Caco-2 (cell line): ENCODE measurements around the gene PAFAH1B2. TPM values are rescaled to one million over a fixed set of nuclear protein-coding genes. Genes with fewer than 3 reads are reported as not detected.

Experiments used
- BruUV-seq: library from RNA; stranded (reverse); fragments of 400-500 nt; replicated peaks from 2 replicates; lab custom pipeline; 2021; lab: Mats Ljungman, UMichigan
- CTCF ChIA-PET: fragments of 300-600 bp; sonication (Branson Sonifier 250); formaldehyde crosslinking; loops from one replicate; lab custom pipeline; 2022; ENCODE audit warnings: antibody characterized with exemption; lab: Charles Lee
- POLR2A ChIA-PET: fragments of 300-600 bp; sonication (Branson Sonifier 250); formaldehyde crosslinking; loops from one replicate; lab custom pipeline; 2022; ENCODE audit warnings: antibody characterized with exemption; lab: Charles Lee
- DNase-seq, 2 experiments: peaks; one replicate each; pipeline versions ENCODE4 v3.0.0 to v3.0.0-alpha.2; 2020 to 2022
- H3K27me3 ChIP-seq: replicated peaks from 2 replicates; pipeline ENCODE4 v1.6.0; 2011; ENCODE audit warnings: low read length; ENCODE audit not compliant: control insufficient read depth, insufficient read depth
- H3K36me3 ChIP-seq: 2 replicates; pipeline ENCODE4 v1.5.1; 2011; ENCODE audit warnings: low read length; ENCODE audit not compliant: control insufficient read depth, insufficient read depth
- H3K4me1 ChIP-seq: fragments of 250-450 bp; sonication (Bioruptor Pico); 2 replicates; pipeline ENCODE4 v1.5.1; 2020; ENCODE audit warnings: mild to moderate bottlenecking
- H3K4me3 ChIP-seq: 2 replicates; pipeline ENCODE4 v1.5.1; 2011; ENCODE audit warnings: low read depth, mild to moderate bottlenecking, control low read depth, low read length
- H3K9me3 ChIP-seq: fragments of 250-450 bp; sonication (Bioruptor Pico); 2 replicates; pipeline ENCODE4 v1.5.1; 2020; ENCODE audit warnings: mild to moderate bottlenecking, moderate library complexity
- H3K27ac Mint-ChIP-seq: one replicate; pipeline ENCODE4 v1.8.0; 2022; ENCODE audit warnings: mixed read lengths; ENCODE audit not compliant: unreplicated experiment
- H3K27me3 Mint-ChIP-seq: one replicate; pipeline ENCODE4 v1.8.0; 2022; ENCODE audit warnings: mixed read lengths; ENCODE audit not compliant: insufficient read depth, unreplicated experiment
- H3K36me3 Mint-ChIP-seq: one replicate; pipeline ENCODE4 v1.8.0; 2022; ENCODE audit warnings: mild to moderate bottlenecking, mixed read lengths; ENCODE audit not compliant: insufficient read depth, unreplicated experiment
- H3K4me1 Mint-ChIP-seq: one replicate; pipeline ENCODE4 v1.8.0; 2022; ENCODE audit warnings: low read depth, mixed read lengths; ENCODE audit not compliant: unreplicated experiment
- H3K4me3 Mint-ChIP-seq: one replicate; pipeline ENCODE4 v1.8.0; 2022; ENCODE audit warnings: mild to moderate bottlenecking, moderate library complexity, mixed read lengths; ENCODE audit not compliant: unreplicated experiment
- H3K9me3 Mint-ChIP-seq: one replicate; pipeline ENCODE4 v1.8.0; 2022; ENCODE audit warnings: mixed read lengths; ENCODE audit not compliant: unreplicated experiment
- intact Hi-C: fragments of 100-400 bp; cut with micrococcal nuclease; formaldehyde crosslinking; loops from one replicate; pipeline ENCODE4 v1.10.0; 2022; ENCODE audit not compliant: unreplicated experiment
- total RNA-seq: library from RNA; stranded (reverse); gene quantifications from 2 replicates; pipeline ENCODE4 v1.2.3, GENCODE V29; 2022
- TF ChIP-seq, protein P1 (sequence below), 2 experiments: fragments of 200-600 bp in 1 of 2; IDR thresholded peaks; 1 replicate in 1 of 2; 2 replicates in 1 of 2; pipeline versions ENCODE4 v1.5.1 to v1.8.0; 2011 to 2022; ENCODE audit warnings: antibody characterized with exemption in 1 of 2, control low read depth in 1 of 2, inconsistent platforms in 1 of 2, low read depth in 1 of 2, low read length in 1 of 2, mild to moderate bottlenecking in 1 of 2, moderate library complexity in 1 of 2; ENCODE audit not compliant: insufficient read depth in 1 of 2, severe bottlenecking in 1 of 2, unreplicated experiment in 1 of 2

Gene PAFAH1B2
- total RNA-seq, 1 experiment from 2014 or later = 167 TPM

DNA sequence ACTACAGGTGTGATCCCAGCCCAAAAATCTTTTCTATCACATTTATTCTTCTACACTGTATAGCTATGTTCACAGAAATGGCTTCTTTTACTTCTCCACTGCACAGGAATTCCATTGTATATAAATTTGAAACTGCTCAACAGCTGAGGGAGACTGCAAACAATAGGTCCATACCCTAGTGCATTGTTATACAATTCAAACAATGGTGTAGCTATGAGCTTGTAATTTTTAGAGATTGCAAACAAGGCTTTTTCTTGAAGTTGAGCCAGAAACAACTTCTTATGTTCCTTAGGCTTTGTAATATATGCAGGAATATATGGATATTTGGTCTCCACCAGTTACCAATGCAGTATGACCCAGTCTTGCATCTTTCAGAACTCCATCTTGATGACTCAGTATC is 26.4 kb upstream of the PAFAH1B2 start:
- intact Hi-C loops = no loop called here
- H3K9me3 Mint-ChIP-seq = no peaks in the 10 kb centered on the region
- H3K27ac Mint-ChIP-seq = no peak overlapping the region
- Histone ChIP-seq H3K4me1 (no peaks in the 10 kb centered on the region), H3K27me3 (no peaks in the 10 kb centered on the region), H3K36me3 (no peaks in the 10 kb centered on the region), H3K4me3 (no peak overlapping the region), H3K9me3 (no peaks in the 10 kb centered on the region)
- ChIA-PET POLR2A (interaction anchor here (0.7 kb wide), 1 partner anchor 1724 kb away, joined by 4 read pairs; no protein-coding TSS in a partner anchor), CTCF (no interaction called here)
- H3K4me3 Mint-ChIP-seq = no peak overlapping the region
- TF ChIP-seq, protein P1, sequence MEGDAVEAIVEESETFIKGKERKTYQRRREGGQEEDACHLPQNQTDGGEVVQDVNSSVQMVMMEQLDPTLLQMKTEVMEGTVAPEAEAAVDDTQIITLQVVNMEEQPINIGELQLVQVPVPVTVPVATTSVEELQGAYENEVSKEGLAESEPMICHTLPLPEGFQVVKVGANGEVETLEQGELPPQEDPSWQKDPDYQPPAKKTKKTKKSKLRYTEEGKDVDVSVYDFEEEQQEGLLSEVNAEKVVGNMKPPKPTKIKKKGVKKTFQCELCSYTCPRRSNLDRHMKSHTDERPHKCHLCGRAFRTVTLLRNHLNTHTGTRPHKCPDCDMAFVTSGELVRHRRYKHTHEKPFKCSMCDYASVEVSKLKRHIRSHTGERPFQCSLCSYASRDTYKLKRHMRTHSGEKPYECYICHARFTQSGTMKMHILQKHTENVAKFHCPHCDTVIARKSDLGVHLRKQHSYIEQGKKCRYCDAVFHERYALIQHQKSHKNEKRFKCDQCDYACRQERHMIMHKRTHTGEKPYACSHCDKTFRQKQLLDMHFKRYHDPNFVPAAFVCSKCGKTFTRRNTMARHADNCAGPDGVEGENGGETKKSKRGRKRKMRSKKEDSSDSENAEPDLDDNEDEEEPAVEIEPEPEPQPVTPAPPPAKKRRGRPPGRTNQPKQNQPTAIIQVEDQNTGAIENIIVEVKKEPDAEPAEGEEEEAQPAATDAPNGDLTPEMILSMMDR (IDR thresholded peaks at IDR 0.05; ENCODE audit: insufficient read depth in 1 of 2, low read depth in 1 of 2, low read length in 1 of 2, severe bottlenecking in 1 of 2, unreplicated experiment in 1 of 2) = no peak
- no peaks in the 10 kb centered on the region for H3K4me1 Mint-ChIP-seq
- no peaks in the 10 kb centered on the region for H3K36me3 Mint-ChIP-seq
- BruUV-seq = no TSS peak
- DNase-seq = no peak
- no peaks in the 10 kb centered on the region for H3K27me3 Mint-ChIP-seq

DNA sequence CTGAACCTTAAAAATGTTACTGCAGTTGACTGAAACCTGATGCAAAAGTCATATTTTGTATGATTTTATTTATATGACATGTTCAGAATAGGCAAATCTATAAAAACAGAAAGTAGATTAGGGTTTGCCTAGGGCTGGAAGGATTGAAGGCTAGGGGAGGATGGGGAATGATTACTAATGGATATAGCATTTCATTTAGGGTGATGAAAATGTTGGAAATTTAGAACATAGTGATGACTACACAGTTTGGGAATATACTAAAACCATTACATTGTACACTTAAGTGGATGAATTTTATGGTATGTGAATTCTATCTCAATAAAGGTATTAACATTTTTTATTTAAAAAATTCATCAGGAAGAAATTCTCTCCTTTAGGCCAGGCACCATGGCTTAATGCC is 22.9 kb upstream of the PAFAH1B2 start:
- no peak overlapping the region for H3K4me3 Mint-ChIP-seq

DNA sequence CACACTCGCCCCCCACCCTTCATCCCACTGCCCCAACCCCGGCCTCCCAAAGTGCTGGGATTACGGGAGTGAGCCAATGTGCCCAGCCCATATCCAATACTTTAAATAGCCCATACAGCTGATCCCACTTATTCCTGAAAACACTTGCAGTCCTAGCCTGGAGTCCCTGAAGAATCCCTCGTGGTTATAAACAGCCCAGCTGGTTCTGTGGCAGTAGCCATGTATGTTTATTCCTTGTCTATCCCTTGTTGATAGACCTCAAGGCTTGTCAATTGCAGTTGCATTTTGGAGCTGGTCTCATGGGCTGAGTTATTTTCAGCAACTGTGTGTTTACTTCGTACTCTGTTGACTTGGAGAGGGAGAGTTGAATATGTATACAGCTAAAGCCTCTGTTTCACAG is 21.5 kb upstream of the PAFAH1B2 start:
- intact Hi-C loops = no loop called here
- no peaks in the 10 kb centered on the region for H3K27me3 ChIP-seq
- BruUV-seq = no TSS peak
- peaks cover 9% of the 10 kb centered on the region for H3K27me3 Mint-ChIP-seq
- no peaks in the 10 kb centered on the region for H3K4me1 ChIP-seq
- H3K4me3 ChIP-seq = no peak overlapping the region
- H3K4me1 Mint-ChIP-seq = no peaks in the 10 kb centered on the region
- no peak for DNase-seq
- H3K9me3 Mint-ChIP-seq = no peaks in the 10 kb centered on the region
- no peaks in the 10 kb centered on the region for H3K36me3 Mint-ChIP-seq
- no peak overlapping the region for H3K27ac Mint-ChIP-seq
- ChIA-PET CTCF (interaction anchor here (0.6 to 1.3 kb wide), 2 partner anchors 17 to 128 kb away, joined by 3 to 17 read pairs; no protein-coding TSS in a partner anchor), POLR2A (no interaction called here)
- H3K36me3 ChIP-seq = no peaks in the 10 kb centered on the region
- no peaks in the 10 kb centered on the region for H3K9me3 ChIP-seq
- H3K4me3 Mint-ChIP-seq = no peak overlapping the region
- TF ChIP-seq, protein P1 (IDR thresholded peaks at IDR 0.05; ENCODE audit: insufficient read depth in 1 of 2, low read depth in 1 of 2, low read length in 1 of 2, severe bottlenecking in 1 of 2, unreplicated experiment in 1 of 2) = no peak

More for the DNA sequence above, 22.9 kb upstream of the PAFAH1B2 start:
- no peak for DNase-seq
- CTCF ChIA-PET = interaction anchor here (0.6 kb wide), 1 partner anchor 228 kb away, joined by 3 read pairs; no protein-coding TSS in a partner anchor
- Histone ChIP-seq H3K27me3 (no peaks in the 10 kb centered on the region), H3K9me3 (no peaks in the 10 kb centered on the region), H3K4me3 (no peak overlapping the region), H3K36me3 (no peaks in the 10 kb centered on the region), H3K4me1 (no peaks in the 10 kb centered on the region)
- Mint-ChIP-seq H3K36me3 (no peaks in the 10 kb centered on the region), H3K9me3 (no peaks in the 10 kb centered on the region), H3K27me3 (peaks cover 9% of the 10 kb centered on the region), H3K4me1 (no peaks in the 10 kb centered on the region), H3K27ac (no peak overlapping the region)
- intact Hi-C loops = no loop called here
- TF ChIP-seq, protein P1 (IDR thresholded peaks at IDR 0.05; ENCODE audit: insufficient read depth in 1 of 2, low read depth in 1 of 2, low read length in 1 of 2, severe bottlenecking in 1 of 2, unreplicated experiment in 1 of 2) = no peak
- BruUV-seq = no TSS peak
- POLR2A ChIA-PET = no interaction called here
